ENCODE results near the gene C4orf46.

DNA sequence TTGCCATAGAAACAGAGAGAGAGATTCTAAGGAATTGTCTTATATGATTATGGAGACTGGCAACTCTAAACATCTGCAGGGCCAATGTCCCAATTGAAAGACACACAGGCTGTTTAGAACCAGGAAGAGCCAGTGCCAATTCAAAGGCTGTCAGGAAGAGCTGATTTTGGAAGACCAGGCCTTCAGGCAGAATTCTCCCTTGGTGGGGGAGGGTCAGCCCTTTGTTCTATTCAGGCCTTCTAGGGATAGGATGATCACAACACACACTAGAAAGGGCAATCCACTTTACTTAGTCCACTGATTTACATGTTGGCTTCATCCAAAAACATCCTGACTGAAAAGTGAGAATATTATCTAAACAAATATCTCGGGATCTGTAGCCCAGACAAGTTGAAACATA is 15.2 kb downstream of the C4orf46 start:
- TF ChIP-seq CTCF (conservative IDR thresholded peaks at IDR 0.05; ENCODE audit: low read depth, low read length) (no peak), EZH2 (IDR thresholded peaks at IDR 0.05; ENCODE audit: borderline replicate concordance, low read depth, low read length, poor library complexity, severe bottlenecking) (no peak)

Measured in A673 (cell line).